ENCODE results near the gene UAP1L1.

DNA sequence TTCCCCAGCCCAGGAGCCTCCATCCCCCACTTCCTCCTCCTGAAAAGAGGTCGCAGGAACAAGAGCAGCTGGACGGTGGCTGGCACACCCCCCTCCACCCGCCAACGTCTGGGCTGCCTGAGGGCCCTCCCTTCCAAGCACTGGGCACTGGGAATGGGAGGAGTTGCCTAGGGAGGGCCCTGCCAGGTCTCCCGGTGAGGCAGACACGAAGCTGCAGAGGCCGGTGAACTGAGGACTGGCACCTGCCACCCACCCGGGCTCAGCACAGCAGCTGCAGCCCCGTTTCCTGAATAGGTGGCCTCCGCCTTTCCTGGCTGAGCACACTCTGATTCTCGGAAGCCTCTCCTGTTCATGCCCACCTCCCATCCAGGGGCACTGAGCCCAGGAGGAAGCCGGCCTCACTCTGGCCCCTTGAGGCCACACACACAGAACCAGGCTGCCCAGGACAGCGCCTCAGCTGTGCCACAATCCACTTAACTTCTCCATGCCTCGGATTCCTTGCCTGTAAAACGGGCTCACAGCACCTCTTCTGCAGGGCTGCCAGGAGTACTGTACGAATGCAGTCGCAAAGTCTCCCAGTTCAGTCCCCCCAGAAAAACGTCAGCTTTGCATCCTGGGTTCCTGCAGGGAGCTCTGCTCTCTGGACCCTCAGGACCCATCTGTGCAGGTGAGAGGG is 32.7 kb upstream of the UAP1L1 start:
- TF ChIP-seq, protein P1, sequence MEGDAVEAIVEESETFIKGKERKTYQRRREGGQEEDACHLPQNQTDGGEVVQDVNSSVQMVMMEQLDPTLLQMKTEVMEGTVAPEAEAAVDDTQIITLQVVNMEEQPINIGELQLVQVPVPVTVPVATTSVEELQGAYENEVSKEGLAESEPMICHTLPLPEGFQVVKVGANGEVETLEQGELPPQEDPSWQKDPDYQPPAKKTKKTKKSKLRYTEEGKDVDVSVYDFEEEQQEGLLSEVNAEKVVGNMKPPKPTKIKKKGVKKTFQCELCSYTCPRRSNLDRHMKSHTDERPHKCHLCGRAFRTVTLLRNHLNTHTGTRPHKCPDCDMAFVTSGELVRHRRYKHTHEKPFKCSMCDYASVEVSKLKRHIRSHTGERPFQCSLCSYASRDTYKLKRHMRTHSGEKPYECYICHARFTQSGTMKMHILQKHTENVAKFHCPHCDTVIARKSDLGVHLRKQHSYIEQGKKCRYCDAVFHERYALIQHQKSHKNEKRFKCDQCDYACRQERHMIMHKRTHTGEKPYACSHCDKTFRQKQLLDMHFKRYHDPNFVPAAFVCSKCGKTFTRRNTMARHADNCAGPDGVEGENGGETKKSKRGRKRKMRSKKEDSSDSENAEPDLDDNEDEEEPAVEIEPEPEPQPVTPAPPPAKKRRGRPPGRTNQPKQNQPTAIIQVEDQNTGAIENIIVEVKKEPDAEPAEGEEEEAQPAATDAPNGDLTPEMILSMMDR (IDR thresholded peaks at IDR 0.05; ENCODE audit: low read depth, low read length): no peak
- no peak for TF ChIP-seq POLR2A (IDR thresholded peaks at IDR 0.05; ENCODE audit: extremely low read depth, insufficient read length)
- TF ChIP-seq, protein P2, sequence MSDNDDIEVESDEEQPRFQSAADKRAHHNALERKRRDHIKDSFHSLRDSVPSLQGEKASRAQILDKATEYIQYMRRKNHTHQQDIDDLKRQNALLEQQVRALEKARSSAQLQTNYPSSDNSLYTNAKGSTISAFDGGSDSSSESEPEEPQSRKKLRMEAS (IDR thresholded peaks at IDR 0.05; ENCODE audit: low read depth, low read length): no peak

Data from NB4 (cell line).